ENCODE measurements around the gene VSTM2L. TPM values are rescaled to one million over a fixed set of nuclear protein-coding genes. Genes with fewer than 3 reads are reported as not detected.

VSTM2L gene
- total RNA-seq, 2 experiments from 2014 or later, result 0.17 TPM; not detected in 1

- H3K9me3 ChIP-seq (ENCODE audit: low read length), result no peaks in the 10 kb centered on the region
- H2AFZ ChIP-seq (ENCODE audit: low read length), result no peak overlapping the region
- no peak for DNase-seq (ENCODE audit: low spot score)
- intact Hi-C loops (cut with micrococcal nuclease; ENCODE audit: unreplicated experiment), result no loop called here
- BruUV-seq (replicated peaks), result no TSS peak
- no peak overlapping the region for H3K27ac ChIP-seq (ENCODE audit: low read depth, low read length, poor library complexity, severe bottlenecking)
- no peak for TF ChIP-seq EZH2phosphoT487 (IDR thresholded peaks at IDR 0.05; ENCODE audit: borderline replicate concordance, low read depth, low read length)
- TF ChIP-seq, protein P1, sequence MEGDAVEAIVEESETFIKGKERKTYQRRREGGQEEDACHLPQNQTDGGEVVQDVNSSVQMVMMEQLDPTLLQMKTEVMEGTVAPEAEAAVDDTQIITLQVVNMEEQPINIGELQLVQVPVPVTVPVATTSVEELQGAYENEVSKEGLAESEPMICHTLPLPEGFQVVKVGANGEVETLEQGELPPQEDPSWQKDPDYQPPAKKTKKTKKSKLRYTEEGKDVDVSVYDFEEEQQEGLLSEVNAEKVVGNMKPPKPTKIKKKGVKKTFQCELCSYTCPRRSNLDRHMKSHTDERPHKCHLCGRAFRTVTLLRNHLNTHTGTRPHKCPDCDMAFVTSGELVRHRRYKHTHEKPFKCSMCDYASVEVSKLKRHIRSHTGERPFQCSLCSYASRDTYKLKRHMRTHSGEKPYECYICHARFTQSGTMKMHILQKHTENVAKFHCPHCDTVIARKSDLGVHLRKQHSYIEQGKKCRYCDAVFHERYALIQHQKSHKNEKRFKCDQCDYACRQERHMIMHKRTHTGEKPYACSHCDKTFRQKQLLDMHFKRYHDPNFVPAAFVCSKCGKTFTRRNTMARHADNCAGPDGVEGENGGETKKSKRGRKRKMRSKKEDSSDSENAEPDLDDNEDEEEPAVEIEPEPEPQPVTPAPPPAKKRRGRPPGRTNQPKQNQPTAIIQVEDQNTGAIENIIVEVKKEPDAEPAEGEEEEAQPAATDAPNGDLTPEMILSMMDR (conservative IDR thresholded peaks at IDR 0.05; ENCODE audit: low read length), result no peak
- ChIA-PET POLR2A (interaction anchor here (0.6 kb wide), 1 partner anchor 422 kb away, joined by 4 read pairs; no protein-coding TSS in a partner anchor), CTCF (ENCODE audit: unreplicated experiment) (no interaction called here)
- no peaks in the 10 kb centered on the region for H4K20me1 ChIP-seq (ENCODE audit: insufficient read depth, low read length)
- H3K4me2 ChIP-seq (ENCODE audit: low read length), result no peak overlapping the region
- H3K4me3 ChIP-seq (ENCODE audit: low read depth, low read length, poor library complexity, severe bottlenecking), result no peak overlapping the region
- H3K9me2 ChIP-seq (ENCODE audit: insufficient read depth, low read length), result no peaks in the 10 kb centered on the region
- no peaks in the 10 kb centered on the region for H3K79me2 ChIP-seq (ENCODE audit: insufficient read depth, low read depth, low read length)
- H3K36me3 ChIP-seq (ENCODE audit: insufficient read depth, low read length), result no peaks in the 10 kb centered on the region
- no peaks in the 10 kb centered on the region for H3K4me1 ChIP-seq (ENCODE audit: insufficient read depth, low read length, poor library complexity, severe bottlenecking)
Observed at GRCh38 chr20:37973059-37973910, 70.4 kb downstream of the VSTM2L start.

- Histone ChIP-seq H2AFZ (ENCODE audit: low read length) (no peak overlapping the region), H3K9me3 (ENCODE audit: low read length) (no peaks in the 10 kb centered on the region), H3K36me3 (ENCODE audit: insufficient read depth, low read length) (no peaks in the 10 kb centered on the region), H3K79me2 (ENCODE audit: insufficient read depth, low read depth, low read length) (no peaks in the 10 kb centered on the region), H3K4me3 (ENCODE audit: low read depth, low read length, poor library complexity, severe bottlenecking) (no peak overlapping the region), H3K27ac (ENCODE audit: low read depth, low read length, poor library complexity, severe bottlenecking) (no peak overlapping the region), H3K4me1 (ENCODE audit: insufficient read depth, low read length, poor library complexity, severe bottlenecking) (no peaks in the 10 kb centered on the region), H3K9me2 (ENCODE audit: insufficient read depth, low read length) (no peaks in the 10 kb centered on the region), H3K4me2 (ENCODE audit: low read length) (peak overlapping the region; percentile 20; the same call in 1 of the 2 replicates), H4K20me1 (ENCODE audit: insufficient read depth, low read length) (no peaks in the 10 kb centered on the region)
- ChIA-PET POLR2A (no interaction called here), CTCF (ENCODE audit: unreplicated experiment) (no interaction called here)
- TF ChIP-seq, protein P1 (conservative IDR thresholded peaks at IDR 0.05; ENCODE audit: low read length), result no peak
- no peak for TF ChIP-seq EZH2phosphoT487 (IDR thresholded peaks at IDR 0.05; ENCODE audit: borderline replicate concordance, low read depth, low read length)
- intact Hi-C loops (cut with micrococcal nuclease; ENCODE audit: unreplicated experiment), result no loop called here
- BruUV-seq (replicated peaks), result no TSS peak
- DNase-seq (ENCODE audit: low spot score), result peak; percentile 10
Observed at GRCh38 chr20:37976887-37977286, 74.0 kb downstream of the VSTM2L start.

DNA sequence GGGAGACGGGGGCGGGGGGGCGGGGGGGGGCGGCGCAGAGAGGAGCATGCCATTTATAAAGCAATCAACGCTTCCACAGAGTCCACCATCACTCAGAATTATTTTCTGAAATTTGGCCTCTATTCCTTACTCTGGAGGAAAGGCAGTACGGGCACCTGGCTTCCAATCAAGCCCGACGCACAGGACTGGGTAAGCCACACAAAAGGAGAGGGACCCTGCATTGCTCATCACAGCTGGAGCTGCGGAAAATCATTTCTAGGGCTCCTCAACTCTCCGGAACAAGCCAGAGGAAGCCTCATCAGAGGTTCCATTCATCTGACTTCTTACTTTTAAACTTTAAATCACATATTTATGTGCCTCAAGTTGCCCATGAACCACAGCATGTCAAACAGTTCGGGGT is 74.4 kb downstream of the VSTM2L start:
- H3K79me2 ChIP-seq (ENCODE audit: insufficient read depth, low read depth, low read length), result no peaks in the 10 kb centered on the region
- H3K27ac ChIP-seq (ENCODE audit: low read depth, low read length, poor library complexity, severe bottlenecking), result no peak overlapping the region
- H3K36me3 ChIP-seq (ENCODE audit: insufficient read depth, low read length), result no peaks in the 10 kb centered on the region
- ChIA-PET POLR2A (no interaction called here), CTCF (ENCODE audit: unreplicated experiment) (no interaction called here)
- no peak overlapping the region for H2AFZ ChIP-seq (ENCODE audit: low read length)
- H3K9me3 ChIP-seq (ENCODE audit: low read length), result no peaks in the 10 kb centered on the region
- H3K4me2 ChIP-seq (ENCODE audit: low read length), result no peak overlapping the region
- H3K4me1 ChIP-seq (ENCODE audit: insufficient read depth, low read length, poor library complexity, severe bottlenecking), result no peaks in the 10 kb centered on the region
- BruUV-seq (replicated peaks), result no TSS peak
- no peaks in the 10 kb centered on the region for H3K9me2 ChIP-seq (ENCODE audit: insufficient read depth, low read length)
- H4K20me1 ChIP-seq (ENCODE audit: insufficient read depth, low read length), result no peaks in the 10 kb centered on the region
- intact Hi-C loops (cut with micrococcal nuclease; ENCODE audit: unreplicated experiment), result no loop called here
- no peak overlapping the region for H3K4me3 ChIP-seq (ENCODE audit: low read depth, low read length, poor library complexity, severe bottlenecking)
- no peak for TF ChIP-seq EZH2phosphoT487 (IDR thresholded peaks at IDR 0.05; ENCODE audit: borderline replicate concordance, low read depth, low read length)
- TF ChIP-seq, protein P1 (conservative IDR thresholded peaks at IDR 0.05; ENCODE audit: low read length), result no peak
- DNase-seq (ENCODE audit: low spot score), result no peak

Measured in OCI-LY7 (cell line).